Fibroblast of lung (primary cell): ENCODE data around the gene ACOX1. TPM values are rescaled to one million over a fixed set of nuclear protein-coding genes. Genes with fewer than 3 reads are reported as not detected.

Experiments used
- DNase-seq, 2 donors: peaks; one replicate each; pipeline versions ENCODE4 v3.0.0 to v3.0.0-alpha.2; 2010; ENCODE audit warnings: low read depth in 2 of 2
- H2AFZ ChIP-seq: 2 replicates; pipeline ENCODE4 v1.5.1; 2012; ENCODE audit warnings: low read length, control low read depth, inconsistent platforms
- H3K27ac ChIP-seq: 2 replicates; pipeline ENCODE4 v1.5.1; 2011; ENCODE audit warnings: low read length, control low read depth; ENCODE audit not compliant: insufficient read depth
- H3K27me3 ChIP-seq: 2 replicates; pipeline ENCODE4 v1.5.1; 2011; ENCODE audit warnings: mild to moderate bottlenecking, low read length; ENCODE audit not compliant: control insufficient read depth, insufficient read depth
- H3K36me3 ChIP-seq: 2 replicates; pipeline ENCODE4 v1.5.1; 2011; ENCODE audit warnings: low read length; ENCODE audit not compliant: control insufficient read depth, insufficient read depth
- H3K4me1 ChIP-seq: 2 replicates; pipeline ENCODE4 v1.5.1; 2011; ENCODE audit warnings: low read length; ENCODE audit not compliant: control insufficient read depth, insufficient read depth; ENCODE audit errors: extremely low read depth
- H3K4me2 ChIP-seq: 2 replicates; pipeline ENCODE4 v1.5.1; 2011; ENCODE audit warnings: low read length, control low read depth; ENCODE audit not compliant: insufficient read depth; ENCODE audit errors: extremely low read depth
- H3K4me3 ChIP-seq, 4 experiments: fragments of 200-600 bp in 1 of 4; sonication (generic) in 1 of 4; replicated peaks in 1 of 4; 2 replicates each; pipeline ENCODE4 v1.5.1; 2011 to 2016; ENCODE audit warnings: low read length in 4 of 4, low read depth in 3 of 4, mild to moderate bottlenecking in 3 of 4, control low read depth in 2 of 4, inconsistent platforms in 1 of 4, mixed read lengths in 1 of 4; ENCODE audit not compliant: insufficient read depth in 1 of 4; ENCODE audit errors: control extremely low read depth in 1 of 4
- H3K79me2 ChIP-seq: 2 replicates; pipeline ENCODE4 v1.5.1; 2012; ENCODE audit warnings: mild to moderate bottlenecking, low read length, inconsistent platforms; ENCODE audit not compliant: control insufficient read depth, insufficient read depth
- H3K9ac ChIP-seq: 2 replicates; pipeline ENCODE4 v1.5.1; 2011; ENCODE audit warnings: mild to moderate bottlenecking, low read length, control low read depth; ENCODE audit not compliant: insufficient read depth
- H3K9me3 ChIP-seq: 2 replicates; pipeline ENCODE4 v1.5.1; 2012; ENCODE audit warnings: low read depth, low read length; ENCODE audit not compliant: control insufficient read depth, insufficient read depth
- H4K20me1 ChIP-seq: 2 replicates; pipeline ENCODE4 v1.5.1; 2011; ENCODE audit warnings: low read length; ENCODE audit not compliant: control insufficient read depth, insufficient read depth; ENCODE audit errors: extremely low read depth
- EZH2 ChIP-seq: IDR thresholded peaks from 2 replicates; pipeline ENCODE4 v1.5.1; 2012; ENCODE audit warnings: low read length, control low read depth, mild to moderate bottlenecking; ENCODE audit errors: missing control alignments
- polyA plus RNA-seq, 2 donors: library from polyadenylated mRNA; depleted of rRNA in 1 of 2; stranded (reverse) in 1 of 2; unstranded in 1 of 2; fragments of >200 nt; gene quantifications; 2 replicates each; pipeline ENCODE4 v1.2.1, GENCODE V29; 2011 to 2012; ENCODE audit warnings: missing spikeins in 1 of 2
- total RNA-seq: library from RNA; depleted of rRNA; stranded (reverse); fragments of >200 nt; gene quantifications from 2 replicates; pipeline ENCODE4 v1.2.1, GENCODE V29; 2014
- TF ChIP-seq, protein P1 (sequence below), 2 donors: IDR thresholded peaks in 1 of 2; conservative IDR thresholded peaks in 1 of 2; 1 replicate in 1 of 2; 2 replicates in 1 of 2; pipeline ENCODE4 v1.5.1; 2011 to 2012; ENCODE audit warnings: low read length in 2 of 2, control low read depth in 1 of 2, inconsistent platforms in 1 of 2, low read depth in 1 of 2, mild to moderate bottlenecking in 1 of 2

ACOX1 gene
- total and polyA plus RNA-seq, 2 donors (not counting 1 experiment from before 2014, with no cell fraction given) = 30.0 to 70.5 TPM

DNA sequence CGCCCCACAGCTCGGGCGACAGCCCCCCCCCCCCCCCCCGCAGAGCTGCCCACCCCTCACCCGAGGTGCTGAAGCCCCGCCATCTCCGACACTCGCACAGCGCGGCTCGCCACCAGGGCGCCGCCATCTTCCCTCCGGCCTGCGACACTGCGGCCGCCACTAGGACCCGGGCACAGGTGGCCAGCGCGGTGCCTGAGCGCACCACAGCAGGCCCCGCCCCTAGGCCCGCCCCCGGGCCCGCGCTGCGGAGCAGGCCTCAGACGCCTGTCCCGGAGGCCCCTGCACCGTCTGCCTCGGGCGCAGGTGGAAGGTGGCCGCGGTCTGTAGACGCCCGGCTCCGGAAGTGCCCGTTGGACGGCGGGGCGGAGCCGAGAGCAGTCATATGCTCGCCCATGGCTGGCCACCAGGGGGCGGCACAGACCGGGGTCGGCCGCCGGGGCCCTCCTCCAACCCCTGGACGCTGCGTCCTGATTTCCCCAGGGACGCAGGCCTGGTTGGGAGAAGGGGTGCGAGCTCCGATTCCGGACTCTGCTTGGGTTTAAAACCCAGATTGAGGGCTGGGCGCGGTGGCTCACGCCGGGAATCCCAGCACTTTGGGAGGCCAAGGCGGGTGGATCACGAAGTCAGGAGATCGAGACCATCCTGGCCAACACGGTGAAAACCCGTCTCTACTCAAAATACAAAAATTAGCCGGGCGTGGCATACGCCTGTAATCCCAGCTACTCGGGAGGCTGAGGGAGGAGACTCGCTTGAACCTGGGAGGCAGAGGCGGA is 74.0 kb downstream of the ACOX1 start, which contains the start of gene MRPL38:
TSS of gene MRPL38 (minus strand) at position 136 of the 773 bp plus-strand sequence. CDS start at position 127, 9 bp downstream.
- Histone ChIP-seq H3K4me2 (peak within 1 kb of the TSS; percentile 95), H3K4me3 (peak within 1 kb of the TSS; percentile 75 to 92 (median 80)), H3K9me3 (no peaks in the 10 kb centered on the region), H3K9ac (peak within 1 kb of the TSS; percentile 77), H3K36me3 (peaks cover 10% of the 10 kb centered on the region), H2AFZ (peak within 1 kb of the TSS; percentile 75), H3K27ac (peak within 1 kb of the TSS; percentile 69), H3K4me1 (no peaks in the 10 kb centered on the region), H4K20me1 (no peaks in the 10 kb centered on the region), H3K27me3 (no peaks in the 10 kb centered on the region), H3K79me2 (peaks cover 5% of the 10 kb centered on the region)
- peak; percentile 91 to 93 for DNase-seq
- TF ChIP-seq, protein P1, sequence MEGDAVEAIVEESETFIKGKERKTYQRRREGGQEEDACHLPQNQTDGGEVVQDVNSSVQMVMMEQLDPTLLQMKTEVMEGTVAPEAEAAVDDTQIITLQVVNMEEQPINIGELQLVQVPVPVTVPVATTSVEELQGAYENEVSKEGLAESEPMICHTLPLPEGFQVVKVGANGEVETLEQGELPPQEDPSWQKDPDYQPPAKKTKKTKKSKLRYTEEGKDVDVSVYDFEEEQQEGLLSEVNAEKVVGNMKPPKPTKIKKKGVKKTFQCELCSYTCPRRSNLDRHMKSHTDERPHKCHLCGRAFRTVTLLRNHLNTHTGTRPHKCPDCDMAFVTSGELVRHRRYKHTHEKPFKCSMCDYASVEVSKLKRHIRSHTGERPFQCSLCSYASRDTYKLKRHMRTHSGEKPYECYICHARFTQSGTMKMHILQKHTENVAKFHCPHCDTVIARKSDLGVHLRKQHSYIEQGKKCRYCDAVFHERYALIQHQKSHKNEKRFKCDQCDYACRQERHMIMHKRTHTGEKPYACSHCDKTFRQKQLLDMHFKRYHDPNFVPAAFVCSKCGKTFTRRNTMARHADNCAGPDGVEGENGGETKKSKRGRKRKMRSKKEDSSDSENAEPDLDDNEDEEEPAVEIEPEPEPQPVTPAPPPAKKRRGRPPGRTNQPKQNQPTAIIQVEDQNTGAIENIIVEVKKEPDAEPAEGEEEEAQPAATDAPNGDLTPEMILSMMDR (conservative IDR thresholded peaks at IDR 0.05 in 1 of 2, IDR thresholded peaks at IDR 0.05 in 1 of 2; ENCODE audit: low read depth in 1 of 2, low read length in 2 of 2) = peak; percentile 73 to 87
- TF ChIP-seq EZH2 = no peak

DNA sequence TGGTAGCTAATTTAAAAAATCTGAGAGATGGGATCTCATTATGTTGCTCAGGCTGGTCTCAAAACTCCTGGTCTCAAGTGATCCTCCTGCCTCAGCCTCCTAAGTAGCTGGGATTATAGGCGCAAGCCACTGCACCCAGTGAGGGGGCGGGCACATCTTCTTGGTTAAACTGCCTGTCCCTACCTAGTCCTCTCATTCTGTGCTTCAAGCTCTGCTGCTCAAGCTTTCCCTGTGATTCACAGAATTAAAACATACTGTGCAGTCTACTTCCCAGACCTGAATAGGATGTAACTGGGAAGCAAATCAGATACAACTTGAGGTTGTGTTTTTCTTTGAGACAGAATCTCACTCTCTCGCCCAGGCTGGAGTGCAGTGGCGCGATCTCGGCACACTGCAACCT is 76.6 kb downstream of the ACOX1 start:
- Histone ChIP-seq H3K4me3 (no peak overlapping the region), H3K9me3 (no peaks in the 10 kb centered on the region), H3K4me1 (no peaks in the 10 kb centered on the region), H3K4me2 (no peak overlapping the region), H3K36me3 (peaks cover 13% of the 10 kb centered on the region), H2AFZ (no peak overlapping the region), H3K27me3 (no peaks in the 10 kb centered on the region), H3K27ac (no peak overlapping the region), H4K20me1 (no peaks in the 10 kb centered on the region), H3K9ac (no peak overlapping the region), H3K79me2 (peaks cover 5% of the 10 kb centered on the region)
- no peak for DNase-seq
- TF ChIP-seq, protein P1 (conservative IDR thresholded peaks at IDR 0.05 in 1 of 2, IDR thresholded peaks at IDR 0.05 in 1 of 2; ENCODE audit: low read depth in 1 of 2, low read length in 2 of 2) = no peak
- no peak for TF ChIP-seq EZH2

DNA sequence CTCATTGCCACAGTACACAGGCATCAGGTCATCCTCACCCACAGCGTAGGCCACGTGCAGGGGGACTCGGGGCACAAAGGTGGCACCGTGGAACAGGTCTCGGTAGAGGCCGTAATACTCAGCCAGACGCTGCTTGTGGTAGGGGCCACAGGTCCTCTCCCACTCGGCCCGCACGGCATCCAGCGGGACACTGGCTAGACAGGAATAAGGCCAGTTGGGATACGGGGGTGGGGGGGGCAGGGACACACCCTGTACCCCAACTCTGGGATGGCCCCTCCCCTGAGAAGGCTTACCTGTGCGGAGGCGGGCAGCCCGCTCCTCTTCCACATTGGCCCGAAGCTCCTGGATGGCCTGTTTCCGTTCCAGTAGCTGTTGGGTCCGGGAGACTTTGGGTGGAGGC is 77.2 kb downstream of the ACOX1 start:
- Histone ChIP-seq H3K27me3 (no peaks in the 10 kb centered on the region), H3K4me2 (no peak overlapping the region), H4K20me1 (no peaks in the 10 kb centered on the region), H3K4me3 (no peak overlapping the region), H3K9me3 (no peaks in the 10 kb centered on the region), H2AFZ (no peak overlapping the region), H3K4me1 (no peaks in the 10 kb centered on the region), H3K9ac (no peak overlapping the region), H3K36me3 (peaks cover 13% of the 10 kb centered on the region), H3K27ac (no peak overlapping the region), H3K79me2 (peaks cover 5% of the 10 kb centered on the region)
- TF ChIP-seq, protein P1 (conservative IDR thresholded peaks at IDR 0.05 in 1 of 2, IDR thresholded peaks at IDR 0.05 in 1 of 2; ENCODE audit: low read depth in 1 of 2, low read length in 2 of 2) = no peak
- TF ChIP-seq EZH2 = no peak
- DNase-seq = no peak
